ENCODE measurements around the gene CAPN1. TPM values are rescaled to one million over a fixed set of nuclear protein-coding genes. Genes with fewer than 3 reads are reported as not detected.

CAPN1 gene
- total and polyA plus RNA-seq, 2 experiments from 2014 or later = 106 to 145 TPM

GRCh38 chr11:65156926-65157325, 24.8 kb upstream of the CAPN1 start:
- TF ChIP-seq EZH2 (IDR thresholded peaks at IDR 0.05; ENCODE audit: insufficient read depth, poor library complexity, severe bottlenecking) = no peak
- Histone ChIP-seq H2AFZ (no peak overlapping the region), H3K36me3 (ENCODE audit: low read depth) (no peaks in the 10 kb centered on the region), H3K27me3 (replicated peaks; ENCODE audit: insufficient read depth) (no peaks in the 10 kb centered on the region), H3F3A (ENCODE audit: insufficient read depth) (no peaks in the 10 kb centered on the region), H3K4me1 (ENCODE audit: insufficient read depth) (no peaks in the 10 kb centered on the region), H3K9me2 (ENCODE audit: insufficient read depth) (no peaks in the 10 kb centered on the region), H4K20me1 (ENCODE audit: insufficient read depth) (no peaks in the 10 kb centered on the region), H3K4me3 (no peak overlapping the region), H3K9ac (no peak overlapping the region), H3K79me2 (ENCODE audit: insufficient read depth) (no peaks in the 10 kb centered on the region), H3K9me3 (ENCODE audit: low read depth) (no peaks in the 10 kb centered on the region), H3K4me2 (ENCODE audit: unreplicated experiment) (no peak overlapping the region), H3K27ac (no peak overlapping the region)
- WGBS, 2 experiments (ENCODE audit: low coverage in 1 of 2, low lambda C conversion rate in 2 of 2, missing lambda C conversion rate in 2 of 2) = 86 to 88% methylated on average over 3 of the region's 3 CpGs
- DNase-seq = no peak
- in situ Hi-C loops (cut with MboI) = no loop called here

- no peaks in the 10 kb centered on the region for H3K9me3 ChIP-seq (ENCODE audit: low read depth)
- 68 to 71% methylated on average over 3 of the region's 3 CpGs for WGBS, 2 experiments (ENCODE audit: low coverage in 1 of 2, low lambda C conversion rate in 2 of 2, missing lambda C conversion rate in 2 of 2)
- no peaks in the 10 kb centered on the region for H4K20me1 ChIP-seq (ENCODE audit: insufficient read depth)
- H3K36me3 ChIP-seq (ENCODE audit: low read depth) = no peaks in the 10 kb centered on the region
- H3K4me2 ChIP-seq (ENCODE audit: unreplicated experiment) = no peak overlapping the region
- H3K4me3 ChIP-seq = no peak overlapping the region
- no peak overlapping the region for H2AFZ ChIP-seq
- no peaks in the 10 kb centered on the region for H3F3A ChIP-seq (ENCODE audit: insufficient read depth)
- H3K27me3 ChIP-seq (replicated peaks; ENCODE audit: insufficient read depth) = no peaks in the 10 kb centered on the region
- no peaks in the 10 kb centered on the region for H3K79me2 ChIP-seq (ENCODE audit: insufficient read depth)
- H3K4me1 ChIP-seq (ENCODE audit: insufficient read depth) = no peaks in the 10 kb centered on the region
- TF ChIP-seq EZH2 (IDR thresholded peaks at IDR 0.05; ENCODE audit: insufficient read depth, poor library complexity, severe bottlenecking) (no peak), EZH2phosphoT487 (IDR thresholded peaks at IDR 0.05; ENCODE audit: insufficient read depth, low read depth) (no peak)
- no peaks in the 10 kb centered on the region for H3K9me2 ChIP-seq (ENCODE audit: insufficient read depth)
- H3K9ac ChIP-seq = no peak overlapping the region
- H3K27ac ChIP-seq = no peak overlapping the region
- DNase-seq = no peak
- in situ Hi-C loops (cut with MboI) = no loop called here
These were observed 24.4 kb upstream of the CAPN1 start for GRCh38 chr11:65157336-65157735.

- Histone ChIP-seq H3K36me3 (ENCODE audit: low read depth) (no peaks in the 10 kb centered on the region), H3K9me3 (ENCODE audit: low read depth) (no peaks in the 10 kb centered on the region), H3K79me2 (ENCODE audit: insufficient read depth) (no peaks in the 10 kb centered on the region), H3K27ac (no peak overlapping the region), H3K9ac (no peak overlapping the region), H3K4me2 (ENCODE audit: unreplicated experiment) (no peak overlapping the region), H2AFZ (no peak overlapping the region), H3K9me2 (ENCODE audit: insufficient read depth) (no peaks in the 10 kb centered on the region), H3K27me3 (replicated peaks; ENCODE audit: insufficient read depth) (no peaks in the 10 kb centered on the region), H3K4me1 (ENCODE audit: insufficient read depth) (no peaks in the 10 kb centered on the region), H3F3A (ENCODE audit: insufficient read depth) (no peaks in the 10 kb centered on the region), H3K4me3 (no peak overlapping the region), H4K20me1 (ENCODE audit: insufficient read depth) (no peaks in the 10 kb centered on the region)
- no peak for TF ChIP-seq EZH2phosphoT487 (IDR thresholded peaks at IDR 0.05; ENCODE audit: insufficient read depth, low read depth)
- no peak for TF ChIP-seq EZH2 (IDR thresholded peaks at IDR 0.05; ENCODE audit: insufficient read depth, poor library complexity, severe bottlenecking)
- in situ Hi-C loops (cut with MboI) = no loop called here
- no peak for DNase-seq
- 60 to 62% methylated on average over 5 of the region's 5 CpGs for WGBS, 2 experiments (ENCODE audit: low coverage in 1 of 2, low lambda C conversion rate in 2 of 2, missing lambda C conversion rate in 2 of 2)
These were observed 22.7 kb upstream of the CAPN1 start for GRCh38 chr11:65159012-65159411.

GRCh38 chr11:65160643-65161042, 21.1 kb upstream of the CAPN1 start:
- no peak for TF ChIP-seq EZH2phosphoT487 (IDR thresholded peaks at IDR 0.05; ENCODE audit: insufficient read depth, low read depth)
- TF ChIP-seq EZH2 (IDR thresholded peaks at IDR 0.05; ENCODE audit: insufficient read depth, poor library complexity, severe bottlenecking) = no peak
- H3K9me2 ChIP-seq (ENCODE audit: insufficient read depth) = no peaks in the 10 kb centered on the region
- in situ Hi-C loops (cut with MboI) = no loop called here
- no peaks in the 10 kb centered on the region for H3K4me1 ChIP-seq (ENCODE audit: insufficient read depth)
- DNase-seq = no peak
- H3K27me3 ChIP-seq (replicated peaks; ENCODE audit: insufficient read depth) = no peaks in the 10 kb centered on the region
- no peak overlapping the region for H3K9ac ChIP-seq
- no peaks in the 10 kb centered on the region for H3K9me3 ChIP-seq (ENCODE audit: low read depth)
- H4K20me1 ChIP-seq (ENCODE audit: insufficient read depth) = no peaks in the 10 kb centered on the region
- H3K27ac ChIP-seq = no peak overlapping the region
- no peaks in the 10 kb centered on the region for H3F3A ChIP-seq (ENCODE audit: insufficient read depth)
- 43 to 45% methylated on average over 3 of the region's 3 CpGs for WGBS, 2 experiments (ENCODE audit: low coverage in 1 of 2, low lambda C conversion rate in 2 of 2, missing lambda C conversion rate in 2 of 2)
- H3K4me2 ChIP-seq (ENCODE audit: unreplicated experiment) = no peak overlapping the region
- no peaks in the 10 kb centered on the region for H3K79me2 ChIP-seq (ENCODE audit: insufficient read depth)
- no peak overlapping the region for H2AFZ ChIP-seq
- no peak overlapping the region for H3K4me3 ChIP-seq
- H3K36me3 ChIP-seq (ENCODE audit: low read depth) = no peaks in the 10 kb centered on the region

- H3F3A ChIP-seq (ENCODE audit: insufficient read depth) = no peaks in the 10 kb centered on the region
- H3K27ac ChIP-seq = no peak overlapping the region
- no peaks in the 10 kb centered on the region for H3K9me3 ChIP-seq (ENCODE audit: low read depth)
- 72 to 76% methylated on average over 2 of the region's 2 CpGs for WGBS, 2 experiments (ENCODE audit: low coverage in 1 of 2, low lambda C conversion rate in 2 of 2, missing lambda C conversion rate in 2 of 2)
- H3K36me3 ChIP-seq (ENCODE audit: low read depth) = no peaks in the 10 kb centered on the region
- no peak for TF ChIP-seq EZH2phosphoT487 (IDR thresholded peaks at IDR 0.05; ENCODE audit: insufficient read depth, low read depth)
- TF ChIP-seq EZH2 (IDR thresholded peaks at IDR 0.05; ENCODE audit: insufficient read depth, poor library complexity, severe bottlenecking) = no peak
- no peaks in the 10 kb centered on the region for H3K27me3 ChIP-seq (replicated peaks; ENCODE audit: insufficient read depth)
- no peak overlapping the region for H3K4me3 ChIP-seq
- in situ Hi-C loops (cut with MboI) = no loop called here
- no peak for DNase-seq
- H3K4me1 ChIP-seq (ENCODE audit: insufficient read depth) = peaks cover 3% of the 10 kb centered on the region; the same call in 1 of the 2 replicates
- no peak overlapping the region for H2AFZ ChIP-seq
- no peaks in the 10 kb centered on the region for H3K79me2 ChIP-seq (ENCODE audit: insufficient read depth)
- H3K9ac ChIP-seq = no peak overlapping the region
- H4K20me1 ChIP-seq (ENCODE audit: insufficient read depth) = no peaks in the 10 kb centered on the region
- no peak overlapping the region for H3K4me2 ChIP-seq (ENCODE audit: unreplicated experiment)
- no peaks in the 10 kb centered on the region for H3K9me2 ChIP-seq (ENCODE audit: insufficient read depth)
These were observed 18.0 kb upstream of the CAPN1 start for GRCh38 chr11:65163684-65164083.
